ENCODE data around the gene ANK2.

DNA sequence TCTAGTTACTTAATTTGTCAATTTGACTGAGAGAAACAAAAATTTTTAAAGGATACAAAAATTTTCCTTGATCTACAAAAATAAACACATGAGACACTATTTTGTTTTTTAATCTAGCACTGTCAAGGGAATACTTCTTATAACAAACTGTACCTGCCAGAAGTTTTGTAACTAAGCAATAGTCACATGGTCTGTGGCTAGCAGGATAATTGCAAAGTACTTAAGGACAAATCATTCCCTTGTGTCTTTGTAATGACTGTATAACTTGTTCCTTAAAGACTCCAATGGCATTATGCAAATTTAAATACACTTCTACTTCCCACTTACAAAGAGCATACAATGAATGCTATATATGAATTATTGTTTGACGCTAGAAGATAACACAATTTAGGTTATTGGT is 25.1 kb upstream of the ANK2 start:
- TF ChIP-seq, protein P1, sequence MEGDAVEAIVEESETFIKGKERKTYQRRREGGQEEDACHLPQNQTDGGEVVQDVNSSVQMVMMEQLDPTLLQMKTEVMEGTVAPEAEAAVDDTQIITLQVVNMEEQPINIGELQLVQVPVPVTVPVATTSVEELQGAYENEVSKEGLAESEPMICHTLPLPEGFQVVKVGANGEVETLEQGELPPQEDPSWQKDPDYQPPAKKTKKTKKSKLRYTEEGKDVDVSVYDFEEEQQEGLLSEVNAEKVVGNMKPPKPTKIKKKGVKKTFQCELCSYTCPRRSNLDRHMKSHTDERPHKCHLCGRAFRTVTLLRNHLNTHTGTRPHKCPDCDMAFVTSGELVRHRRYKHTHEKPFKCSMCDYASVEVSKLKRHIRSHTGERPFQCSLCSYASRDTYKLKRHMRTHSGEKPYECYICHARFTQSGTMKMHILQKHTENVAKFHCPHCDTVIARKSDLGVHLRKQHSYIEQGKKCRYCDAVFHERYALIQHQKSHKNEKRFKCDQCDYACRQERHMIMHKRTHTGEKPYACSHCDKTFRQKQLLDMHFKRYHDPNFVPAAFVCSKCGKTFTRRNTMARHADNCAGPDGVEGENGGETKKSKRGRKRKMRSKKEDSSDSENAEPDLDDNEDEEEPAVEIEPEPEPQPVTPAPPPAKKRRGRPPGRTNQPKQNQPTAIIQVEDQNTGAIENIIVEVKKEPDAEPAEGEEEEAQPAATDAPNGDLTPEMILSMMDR (optimal IDR thresholded peaks at IDR 0.05 in 1 of 3, IDR thresholded peaks at IDR 0.05 in 1 of 3, conservative IDR thresholded peaks at IDR 0.05 in 1 of 3; ENCODE audit: extremely low read depth in 1 of 3, insufficient read depth in 2 of 3, low read length in 3 of 3): no peak
- no peak for TF ChIP-seq EZH2 (IDR thresholded peaks at IDR 0.05; ENCODE audit: low read length)
